Tibial artery (tissue), 4 donors: ENCODE measurements around the gene CGREF1.
"Not testable (repeated sequence)": the region's sequence is repeated elsewhere in the genome, so short reads cannot be mapped to it uniquely, and the experiment has no call there.

ENCODE experiments used
- DNase-seq, 2 donors: peaks; one replicate each; pipeline ENCODE4 v3.0.0-alpha.2; 2019
- H3K27ac ChIP-seq, 2 donors: fragments of 200-600 bp; sonication (generic) in 1 of 2; 1 replicate in 1 of 2; 2 replicates in 1 of 2; pipeline ENCODE4 v1.5.1; 2018 to 2019; ENCODE audit warnings: mild to moderate bottlenecking in 1 of 2
- H3K27me3 ChIP-seq, 2 donors: fragments of 200-600 bp; sonication (generic) in 1 of 2; one replicate each; pipeline versions ENCODE4 v1.5.1 to v1.6.0; 2016 to 2019
- H3K36me3 ChIP-seq, 3 donors: fragments of 200-600 bp; sonication (generic) in 2 of 3; one replicate each; pipeline ENCODE4 v1.5.1; 2016 to 2019; ENCODE audit warnings: mild to moderate bottlenecking in 2 of 3
- H3K4me1 ChIP-seq, 4 donors: fragments of 200-600 bp; sonication (generic) in 2 of 4; 1 replicate in 3 of 4; 2 replicates in 1 of 4; pipeline ENCODE4 v1.5.1; 2016 to 2019
- H3K4me3 ChIP-seq, 2 donors: fragments of 200-600 bp; sonication (generic) in 1 of 2; 1 replicate in 1 of 2; 2 replicates in 1 of 2; pipeline ENCODE4 v1.5.1; 2018 to 2019; ENCODE audit warnings: mild to moderate bottlenecking in 2 of 2
- H3K9me3 ChIP-seq, 3 donors: fragments of 200-600 bp; sonication (generic) in 1 of 3; one replicate each; pipeline ENCODE4 v1.5.1; 2016 to 2019
- intact Hi-C: fragments of 100-400 bp; cut with DNase I; formaldehyde crosslinking; loops from one replicate; pipeline ENCODE4 v1.15.0; 2023; ENCODE audit warnings: low total_unique reads
- TF ChIP-seq, protein P1 (sequence below), 2 experiments: fragments of 200-600 bp in 1 of 2; fragments of 450-650 bp in 1 of 2; IDR thresholded peaks; one replicate each; pipeline ENCODE4 v1.5.1; 2017 to 2019; ENCODE audit warnings: antibody characterized with exemption in 2 of 2, mild to moderate bottlenecking in 1 of 2, moderate library complexity in 1 of 2

CGREF1 gene

GRCh38 chr2:27079233-27080139, 39.4 kb downstream of the CGREF1 start:
- intact Hi-C loops, result loop anchor here (5.0 kb wide), 1 partner anchor 47 kb away; the partner anchor contains the start of gene TMEM214
- peaks cover 0 to 60% (median 56%) of the 10 kb centered on the region in 4 donors for H3K4me1 ChIP-seq

GRCh38 chr2:27078267-27079194, 40.4 kb downstream of the CGREF1 start, which contains the start of gene EMILIN1:
TSS of gene EMILIN1 (plus strand) at chr2:27078615. CDS start at chr2:27079066, 451 bp downstream.
- Histone ChIP-seq H3K36me3 (peaks cover 10 to 16% (median 15%) of the 10 kb centered on the region in 3 donors), H3K9me3 (no peaks in the 10 kb centered on the region), H3K4me3 (peak within 1 kb of the TSS; percentile 67 to 75), H3K27me3 (no peaks in the 10 kb centered on the region), H3K27ac (peak within 1 kb of the TSS; percentile 96 to 98), H3K4me1 (peaks cover 0 to 69% (median 59%) of the 10 kb centered on the region in 4 donors)
- peak; percentile 92 to 98 for DNase-seq
- TF ChIP-seq, protein P1, sequence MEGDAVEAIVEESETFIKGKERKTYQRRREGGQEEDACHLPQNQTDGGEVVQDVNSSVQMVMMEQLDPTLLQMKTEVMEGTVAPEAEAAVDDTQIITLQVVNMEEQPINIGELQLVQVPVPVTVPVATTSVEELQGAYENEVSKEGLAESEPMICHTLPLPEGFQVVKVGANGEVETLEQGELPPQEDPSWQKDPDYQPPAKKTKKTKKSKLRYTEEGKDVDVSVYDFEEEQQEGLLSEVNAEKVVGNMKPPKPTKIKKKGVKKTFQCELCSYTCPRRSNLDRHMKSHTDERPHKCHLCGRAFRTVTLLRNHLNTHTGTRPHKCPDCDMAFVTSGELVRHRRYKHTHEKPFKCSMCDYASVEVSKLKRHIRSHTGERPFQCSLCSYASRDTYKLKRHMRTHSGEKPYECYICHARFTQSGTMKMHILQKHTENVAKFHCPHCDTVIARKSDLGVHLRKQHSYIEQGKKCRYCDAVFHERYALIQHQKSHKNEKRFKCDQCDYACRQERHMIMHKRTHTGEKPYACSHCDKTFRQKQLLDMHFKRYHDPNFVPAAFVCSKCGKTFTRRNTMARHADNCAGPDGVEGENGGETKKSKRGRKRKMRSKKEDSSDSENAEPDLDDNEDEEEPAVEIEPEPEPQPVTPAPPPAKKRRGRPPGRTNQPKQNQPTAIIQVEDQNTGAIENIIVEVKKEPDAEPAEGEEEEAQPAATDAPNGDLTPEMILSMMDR (IDR thresholded peaks at IDR 0.05), result no peak
- intact Hi-C loops, result no loop called here

More at GRCh38 chr2:27079233-27080139, 39.4 kb downstream of the CGREF1 start:
- Histone ChIP-seq H3K4me3 (peak overlapping the region; percentile 67 to 75), H3K36me3 (peaks cover 10 to 19% (median 18%) of the 10 kb centered on the region in 3 donors), H3K27ac (peak overlapping the region; percentile 96 to 98), H3K27me3 (no peaks in the 10 kb centered on the region), H3K9me3 (no peaks in the 10 kb centered on the region)
- no peak for DNase-seq
- TF ChIP-seq, protein P1 (IDR thresholded peaks at IDR 0.05), result no peak

DNA sequence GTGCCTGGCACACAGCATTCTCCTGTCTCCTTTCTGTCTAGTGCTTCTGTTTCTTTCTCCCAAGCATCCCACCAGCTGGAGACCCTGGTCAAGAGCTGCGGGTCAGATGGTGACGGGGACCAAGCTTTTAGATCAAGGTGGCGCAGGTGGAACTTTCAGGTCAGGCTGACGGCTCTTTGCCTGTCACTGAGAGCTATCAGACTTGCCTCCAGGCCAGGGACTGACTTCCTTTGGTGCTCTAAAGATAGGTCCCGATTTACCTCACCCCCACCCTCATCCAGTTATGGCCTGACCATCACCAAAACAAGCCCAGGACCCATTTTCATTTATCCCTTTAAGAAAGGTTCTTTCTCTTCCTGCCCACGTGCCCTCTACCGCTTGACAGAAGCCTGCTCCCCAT, 41.7 kb downstream of the CGREF1 start:
- peak overlapping the region; percentile 96 to 98 for H3K27ac ChIP-seq
- peaks cover 1 to 4% (median 3%) of the 10 kb centered on the region in 3 donors for H3K36me3 ChIP-seq
- intact Hi-C loops, result no loop called here
- no peak for DNase-seq
- H3K27me3 ChIP-seq, result no peaks in the 10 kb centered on the region
- no peak overlapping the region for H3K4me3 ChIP-seq
- peaks cover 0 to 77% (median 61%) of the 10 kb centered on the region in 4 donors for H3K4me1 ChIP-seq
- TF ChIP-seq, protein P1 (IDR thresholded peaks at IDR 0.05), result no peak
- H3K9me3 ChIP-seq, result no peaks in the 10 kb centered on the region

DNA sequence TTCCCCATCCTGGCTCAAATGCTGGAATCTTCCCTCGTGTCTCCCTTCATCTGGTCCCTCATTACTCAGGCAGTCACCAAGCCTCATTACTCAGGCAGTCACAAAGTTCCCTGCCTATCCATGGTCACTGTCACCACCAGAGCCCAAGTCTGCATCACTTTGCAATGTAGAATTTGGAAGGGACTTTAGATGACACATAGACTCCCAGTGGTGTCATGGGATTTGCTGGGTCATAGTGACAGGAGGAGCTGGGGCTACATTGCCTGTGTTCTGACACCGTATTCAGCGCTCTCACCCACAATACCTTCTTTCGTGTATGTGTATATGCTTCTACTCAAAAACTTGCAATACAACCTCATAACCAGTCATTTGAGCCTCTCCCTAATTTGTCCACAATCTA, 42.6 kb downstream of the CGREF1 start:
- DNase-seq, result no peak
- H3K4me1 ChIP-seq, result peaks cover 0 to 72% (median 54%) of the 10 kb centered on the region in 4 donors
- H3K9me3 ChIP-seq, result no peaks in the 10 kb centered on the region
- intact Hi-C loops, result no loop called here
- no peaks in the 10 kb centered on the region for H3K27me3 ChIP-seq
- H3K27ac ChIP-seq, result peak overlapping the region; percentile 96 to 98
- H3K36me3 ChIP-seq, result no peaks in the 10 kb centered on the region
- H3K4me3 ChIP-seq, result no peak overlapping the region
- TF ChIP-seq, protein P1 (IDR thresholded peaks at IDR 0.05), result no peak

DNA sequence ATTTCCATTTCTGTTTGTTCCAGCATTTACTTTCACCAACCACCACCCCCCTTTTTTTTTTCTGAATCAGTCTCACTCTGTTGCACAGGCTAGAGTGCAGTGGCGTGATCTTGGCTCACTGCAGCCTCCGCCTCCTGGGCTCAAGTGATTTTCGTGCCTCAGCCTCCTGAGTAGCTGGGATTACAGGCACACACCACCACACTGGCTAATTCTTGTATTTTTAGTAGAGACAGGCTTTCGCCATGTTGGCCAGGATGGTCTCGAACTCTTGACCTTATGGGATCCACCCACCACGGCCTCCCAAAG, 43.4 kb downstream of the CGREF1 start:
- H3K36me3 ChIP-seq, H3K27me3 ChIP-seq, H3K9me3 ChIP-seq, H3K4me3 ChIP-seq, intact Hi-C loops, DNase-seq: not testable (repeated sequence)
- H3K4me1 ChIP-seq, result peaks cover 0 to 68% (median 50%) of the 10 kb centered on the region in 4 donors
- peak overlapping the region; percentile 96 to 98 for H3K27ac ChIP-seq
